ENCODE measurements around the gene PITPNM3.

Gene PITPNM3

DNA sequence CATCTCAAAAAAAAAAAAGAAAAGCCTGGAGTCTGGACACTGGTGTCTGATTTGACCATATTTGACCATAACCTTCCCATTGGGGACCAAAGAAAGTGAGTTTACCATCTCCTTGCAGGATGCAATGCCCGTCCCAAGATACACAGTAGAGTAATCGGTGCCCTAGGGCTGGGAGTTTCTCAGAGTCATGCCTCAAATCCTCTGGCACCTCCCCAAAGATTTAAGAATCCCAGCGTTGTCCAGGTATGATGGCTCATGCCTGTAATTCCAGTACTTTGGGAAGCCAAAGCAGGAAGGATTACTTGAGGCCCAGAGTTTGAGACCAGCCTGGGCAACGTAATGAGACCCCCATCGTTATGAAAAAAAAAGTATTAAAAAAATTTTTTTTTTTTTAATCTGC lies 5.0 kb downstream of the PITPNM3 start:
- no peak for DNase-seq (ENCODE audit: low spot score)

DNA sequence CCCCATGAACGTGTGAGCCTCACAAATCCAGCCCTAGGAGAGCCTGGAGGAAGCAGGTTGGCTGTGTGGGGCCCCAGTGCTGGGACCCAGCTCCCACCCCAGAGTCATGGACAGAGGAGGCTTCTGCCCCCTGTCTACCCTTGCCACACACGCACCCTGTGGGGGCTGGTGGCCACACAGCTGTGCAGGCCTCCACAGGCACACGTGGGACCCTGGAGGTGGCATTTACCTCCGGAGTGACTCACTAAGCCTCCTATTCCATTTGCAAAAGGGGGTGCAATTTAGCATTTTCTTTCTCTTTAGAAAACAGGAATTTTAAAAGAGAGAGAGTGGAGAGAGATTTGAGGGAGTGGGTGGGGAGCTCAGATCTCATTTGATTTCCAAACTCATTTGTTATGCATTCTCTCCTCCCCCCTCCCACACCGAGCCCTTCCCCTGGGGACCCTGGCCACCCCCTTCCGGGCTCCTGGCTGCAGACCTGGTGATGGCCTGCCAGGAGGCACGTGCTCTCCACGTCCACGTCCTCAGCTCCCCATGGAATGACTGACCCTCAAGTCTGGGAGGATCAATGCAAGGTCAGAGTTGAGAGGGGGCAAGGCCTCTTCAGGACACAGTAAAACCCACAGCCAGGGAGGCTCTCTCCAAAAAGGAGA lies 6.8 kb downstream of the PITPNM3 start:
- no peak for DNase-seq (ENCODE audit: low spot score)

DNA sequence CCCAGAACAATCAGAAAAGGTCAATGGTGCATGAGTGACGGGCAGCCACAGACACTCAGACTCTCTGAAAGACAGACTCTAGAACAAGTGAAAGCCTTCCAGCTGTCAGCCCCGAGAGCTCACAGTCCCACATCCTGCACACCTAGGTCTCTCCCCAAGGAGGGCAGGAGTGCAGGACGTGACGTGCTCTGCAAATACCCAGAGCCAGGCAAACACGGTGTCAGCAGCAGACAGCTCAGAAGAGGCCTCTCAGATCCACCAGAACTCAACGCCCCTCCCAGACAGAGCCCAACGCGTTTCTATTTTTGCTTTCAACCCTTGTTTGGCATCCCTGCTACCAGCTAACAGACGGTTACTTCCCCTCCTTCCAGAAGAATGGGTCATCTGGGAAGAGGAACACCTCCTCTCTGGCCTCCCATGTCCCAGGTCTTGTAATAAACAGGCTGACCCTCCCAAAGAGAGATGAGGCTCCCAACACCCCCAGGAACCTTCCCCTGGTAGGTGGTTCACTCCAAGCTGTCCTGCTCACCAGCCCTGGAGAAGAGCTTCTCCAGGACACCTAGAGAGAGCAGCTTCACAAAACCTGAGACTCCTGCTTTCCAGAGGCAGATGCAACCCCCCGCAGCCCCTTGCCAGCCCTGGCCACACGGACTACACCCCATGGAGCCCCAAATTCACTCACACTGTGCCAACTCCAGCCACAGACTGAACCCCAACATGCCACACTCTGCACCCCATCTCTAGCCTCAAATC lies 7.6 kb downstream of the PITPNM3 start:
- no peak for DNase-seq (ENCODE audit: low spot score)

DNA sequence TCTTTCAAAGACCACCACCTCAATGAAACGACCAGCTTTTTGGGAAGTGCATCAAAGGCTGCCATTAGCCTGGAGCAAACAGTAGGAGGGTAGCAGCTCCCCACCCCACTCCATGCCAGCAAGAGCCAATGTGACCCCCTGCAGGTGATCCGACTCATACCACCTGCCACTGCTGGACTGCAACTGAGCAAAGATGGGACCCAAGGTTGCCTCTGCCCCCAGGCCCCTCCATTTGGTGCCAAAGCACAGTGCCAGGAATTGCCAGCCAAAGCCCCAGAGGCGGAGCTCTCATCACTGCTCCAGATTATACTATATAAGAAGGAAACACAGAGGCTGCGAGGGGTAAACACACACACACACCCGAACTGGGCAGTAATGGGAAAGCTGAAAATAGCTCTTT lies 8.3 kb downstream of the PITPNM3 start:
- DNase-seq (ENCODE audit: low spot score), result no peak

DNA sequence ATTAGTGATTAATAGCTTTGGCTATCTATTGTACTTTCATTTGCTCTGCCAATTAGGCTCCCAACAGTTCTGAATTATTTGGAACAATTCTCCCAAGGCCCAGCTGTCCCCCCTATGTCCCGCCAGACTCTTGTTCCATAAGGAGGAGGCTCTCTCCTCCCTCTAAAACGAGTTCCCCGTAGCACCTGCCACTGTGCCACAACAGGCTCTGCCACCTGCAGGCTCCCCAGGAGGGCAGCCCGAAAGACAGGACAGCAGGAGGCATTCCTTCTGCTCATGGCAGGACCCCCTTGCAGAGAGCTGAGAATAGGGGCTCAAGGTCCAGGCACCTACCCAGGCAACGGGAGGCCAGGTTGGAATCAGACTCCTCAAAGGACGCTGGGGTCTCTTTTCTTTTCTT lies 9.0 kb downstream of the PITPNM3 start:
- DNase-seq (ENCODE audit: low spot score), result no peak

DNA sequence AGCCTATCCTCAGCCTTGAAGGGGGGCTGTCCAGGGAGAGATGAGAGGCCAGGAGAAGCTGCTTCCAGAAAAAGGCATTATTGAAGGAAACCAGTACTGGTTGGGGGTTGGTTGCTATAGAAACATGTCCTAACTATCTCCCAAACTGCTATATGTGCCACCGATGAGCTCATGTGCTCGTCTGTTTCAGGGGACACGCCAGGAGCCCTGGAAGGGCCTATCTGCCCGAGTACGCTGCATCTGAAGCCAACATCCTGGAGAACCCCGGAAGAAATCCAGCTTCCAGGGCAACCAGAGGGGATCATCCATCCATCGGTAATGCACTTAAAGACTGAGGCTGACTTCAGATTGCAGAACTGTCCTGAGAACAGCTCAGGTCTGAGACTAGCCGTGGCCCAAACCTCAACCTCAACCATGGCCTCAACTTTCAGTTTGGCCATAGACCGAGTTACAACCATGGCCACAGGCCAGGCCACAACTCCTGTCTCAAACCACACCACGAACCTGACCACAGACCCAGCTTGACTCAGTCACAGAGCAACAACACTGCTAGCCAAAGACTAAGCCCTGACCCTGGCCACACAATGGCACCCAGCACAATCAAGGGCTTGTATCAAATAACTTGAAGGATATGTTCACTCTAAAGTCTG lies 10.2 kb downstream of the PITPNM3 start:
- no peak for DNase-seq (ENCODE audit: low spot score)

DNA sequence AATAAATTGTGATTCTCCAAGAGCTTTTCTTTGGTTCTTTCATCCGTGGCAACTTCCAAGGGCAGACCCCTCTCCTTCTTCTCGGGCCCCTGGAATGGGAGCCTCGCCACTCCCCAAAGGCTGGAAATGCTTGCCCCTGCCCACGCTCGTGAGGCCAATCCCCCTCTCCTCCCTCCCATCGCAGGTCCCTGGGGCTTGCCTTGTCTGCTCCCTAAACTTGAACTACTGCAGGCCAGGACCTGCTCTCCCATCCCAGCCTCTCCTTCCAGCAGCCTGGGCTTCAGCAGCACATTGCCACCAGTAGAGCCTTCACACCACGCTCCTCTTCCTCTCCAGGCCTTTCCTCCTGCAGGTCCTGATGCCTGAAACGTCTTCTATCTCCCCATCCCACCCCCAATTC lies 11.1 kb downstream of the PITPNM3 start:
- DNase-seq (ENCODE audit: low spot score), result no peak

DNA sequence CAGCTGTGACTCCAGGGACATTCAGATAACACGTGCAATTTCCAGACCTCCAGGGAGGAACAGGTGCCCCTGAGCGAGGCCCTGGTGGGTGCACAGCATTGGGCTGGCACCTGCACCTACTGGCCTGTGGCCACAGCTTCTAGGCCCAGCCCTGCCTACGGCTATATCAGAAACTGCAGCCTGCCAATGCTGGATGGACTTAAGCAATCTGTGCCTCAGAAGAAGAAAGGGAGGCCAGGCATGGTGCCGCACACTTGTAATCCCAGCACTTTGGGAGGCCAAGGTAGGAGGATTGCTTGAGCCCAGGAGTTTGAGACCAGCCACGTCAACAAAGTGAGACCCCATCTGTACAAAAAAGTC lies 12.4 kb downstream of the PITPNM3 start:
- DNase-seq (ENCODE audit: low spot score), result no peak

DNA sequence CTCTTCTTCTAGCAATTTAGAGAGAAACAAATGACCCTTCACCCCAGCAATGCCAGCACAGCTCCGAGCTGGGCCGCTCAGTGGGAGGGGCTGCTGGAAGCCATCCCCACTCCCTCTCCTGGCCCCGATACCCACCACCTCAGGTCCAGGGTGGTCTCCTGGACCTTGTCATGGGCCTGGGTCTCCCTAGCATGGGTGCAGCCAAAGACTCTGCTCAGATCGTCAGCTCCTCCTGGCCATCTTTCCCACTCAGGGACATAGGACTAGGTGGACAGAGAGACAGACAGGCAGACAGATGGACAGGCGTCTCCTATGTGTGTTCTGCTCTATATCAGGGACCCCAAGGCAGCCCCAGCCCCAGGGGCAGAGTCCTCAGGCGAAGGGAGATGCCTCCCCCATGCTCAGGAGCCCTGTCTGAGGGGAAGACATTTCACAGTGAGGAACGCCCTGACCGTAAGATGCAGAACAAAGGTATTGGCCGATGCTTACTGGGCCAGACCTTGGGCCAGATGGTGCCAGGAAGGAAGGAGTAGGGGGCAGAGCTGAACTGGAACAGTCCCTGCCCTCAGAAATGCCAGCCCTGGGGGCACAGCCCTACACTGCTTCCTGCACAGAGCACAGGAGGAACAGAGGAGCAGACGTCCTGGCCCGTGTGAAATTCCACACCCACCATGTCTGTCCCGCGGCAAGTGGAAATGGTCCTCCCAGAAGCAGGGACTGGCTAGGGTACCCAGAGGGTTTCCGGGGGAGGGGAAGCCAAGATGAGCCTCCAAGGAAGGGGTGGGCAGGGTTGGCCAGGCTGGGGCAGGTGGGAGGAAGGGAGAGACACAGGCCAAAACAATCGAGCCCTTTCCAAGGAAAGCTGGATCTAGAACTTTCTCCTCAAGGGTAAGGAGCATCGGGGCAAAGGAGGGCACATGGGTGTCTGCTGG lies 13.0 kb downstream of the PITPNM3 start:
- no peak for DNase-seq (ENCODE audit: low spot score)

DNA sequence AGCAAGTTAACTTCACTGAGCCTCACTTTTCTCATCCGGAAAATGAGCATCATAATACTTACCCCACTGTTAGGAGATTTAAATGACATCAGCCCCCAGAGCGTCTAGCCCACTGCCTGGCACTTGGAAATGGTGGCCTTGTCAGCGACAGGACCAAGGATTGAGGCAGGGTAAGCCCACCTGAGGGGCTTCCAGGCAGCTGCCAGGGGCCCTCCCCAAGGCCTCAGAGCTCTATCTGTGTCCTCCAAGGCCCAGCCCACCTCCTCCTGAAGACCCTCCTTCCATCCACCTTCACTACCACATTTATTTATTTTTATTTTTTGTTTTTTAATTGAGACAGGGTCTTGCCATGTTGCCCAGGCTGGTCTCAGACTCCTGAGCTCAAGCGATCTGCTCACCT lies 13.8 kb downstream of the PITPNM3 start:
- no peak for DNase-seq (ENCODE audit: low spot score)

DNA sequence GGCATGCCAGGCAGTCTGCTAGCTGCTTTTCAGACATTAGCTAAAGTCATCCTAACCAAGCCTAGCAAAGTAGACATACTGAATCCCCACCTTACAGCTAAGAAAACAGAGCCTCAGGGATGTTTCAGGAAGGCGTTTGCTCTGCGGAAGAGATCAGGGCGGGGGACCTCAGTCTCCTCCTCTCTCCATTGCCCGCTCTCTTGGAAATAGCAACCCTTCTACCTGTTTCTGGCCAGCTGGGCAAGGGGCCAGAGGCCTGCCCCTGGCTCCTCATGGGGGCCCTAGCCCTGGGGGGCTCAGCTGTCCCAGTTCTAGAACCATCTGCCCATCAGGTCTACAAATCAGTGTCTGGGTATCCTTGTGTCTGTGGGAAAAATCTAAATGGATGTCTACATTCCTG lies 14.5 kb downstream of the PITPNM3 start:
- DNase-seq (ENCODE audit: low spot score), result no peak

DNA sequence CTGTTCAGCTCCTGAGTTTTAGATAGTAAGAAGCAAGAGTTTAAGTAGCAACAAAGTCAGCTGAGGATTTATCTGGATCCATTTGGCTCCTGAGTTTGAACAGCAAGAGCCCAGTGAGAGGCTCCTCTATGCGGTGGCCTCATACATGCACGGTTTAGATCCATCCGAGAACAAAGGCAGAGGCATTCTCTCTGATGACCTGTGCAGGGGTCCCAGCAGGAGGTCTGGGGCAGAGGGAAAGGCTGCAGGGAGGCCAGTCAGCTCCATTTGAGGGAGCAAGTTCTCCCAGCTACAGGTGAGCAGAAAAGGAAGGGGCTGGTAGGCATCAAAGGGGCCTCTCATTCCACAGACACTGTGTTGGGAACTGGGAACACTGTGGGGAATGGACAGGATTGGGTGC lies 16.5 kb downstream of the PITPNM3 start:
- no peak for DNase-seq (ENCODE audit: low spot score)

DNA sequence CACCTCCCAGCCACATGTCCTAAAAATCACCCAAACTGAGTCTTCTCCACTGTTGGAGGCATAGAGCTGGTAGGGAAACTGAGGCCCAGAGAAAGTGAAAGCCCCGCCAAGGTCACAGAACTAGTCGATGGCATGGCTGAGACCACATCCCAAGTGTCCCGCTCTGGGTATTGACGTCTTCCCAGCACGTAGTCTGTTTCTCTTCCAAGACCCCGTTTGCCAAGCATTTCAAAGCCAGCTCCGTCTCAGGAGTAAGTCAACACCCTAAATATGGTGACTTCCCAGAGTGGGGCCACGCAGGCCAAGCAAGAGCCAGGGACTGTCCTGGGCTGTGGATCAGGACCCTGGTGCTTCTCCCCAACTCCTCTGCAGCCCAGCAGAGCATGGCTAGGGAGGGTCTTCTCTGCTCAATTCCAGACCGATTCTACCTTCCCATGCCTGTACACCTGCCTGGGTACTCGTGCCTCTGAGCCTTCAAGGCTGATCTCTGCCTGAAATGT lies 19.7 kb downstream of the PITPNM3 start:
- no peak for DNase-seq (ENCODE audit: low spot score)

DNA sequence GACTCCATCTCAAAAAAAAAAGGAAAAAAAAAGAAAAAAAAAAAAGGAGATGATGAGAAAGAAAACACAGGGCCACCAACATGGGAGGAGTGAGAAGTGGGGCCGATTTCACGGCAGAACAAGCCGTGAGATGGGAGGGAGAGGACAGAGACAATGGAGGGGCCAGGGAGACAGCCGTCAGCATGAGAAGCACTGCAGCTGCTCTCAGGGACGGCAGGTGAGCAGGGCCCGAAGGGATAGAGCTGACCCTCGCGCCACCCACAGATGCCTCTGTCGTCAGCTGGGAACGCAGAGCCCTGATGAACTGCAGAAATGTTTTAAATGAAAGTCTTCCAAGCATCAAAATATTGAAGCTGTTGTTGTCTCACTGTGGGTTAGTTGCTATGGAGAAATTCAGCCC lies 20.3 kb downstream of the PITPNM3 start:
- no peak for DNase-seq (ENCODE audit: low spot score)

DNA sequence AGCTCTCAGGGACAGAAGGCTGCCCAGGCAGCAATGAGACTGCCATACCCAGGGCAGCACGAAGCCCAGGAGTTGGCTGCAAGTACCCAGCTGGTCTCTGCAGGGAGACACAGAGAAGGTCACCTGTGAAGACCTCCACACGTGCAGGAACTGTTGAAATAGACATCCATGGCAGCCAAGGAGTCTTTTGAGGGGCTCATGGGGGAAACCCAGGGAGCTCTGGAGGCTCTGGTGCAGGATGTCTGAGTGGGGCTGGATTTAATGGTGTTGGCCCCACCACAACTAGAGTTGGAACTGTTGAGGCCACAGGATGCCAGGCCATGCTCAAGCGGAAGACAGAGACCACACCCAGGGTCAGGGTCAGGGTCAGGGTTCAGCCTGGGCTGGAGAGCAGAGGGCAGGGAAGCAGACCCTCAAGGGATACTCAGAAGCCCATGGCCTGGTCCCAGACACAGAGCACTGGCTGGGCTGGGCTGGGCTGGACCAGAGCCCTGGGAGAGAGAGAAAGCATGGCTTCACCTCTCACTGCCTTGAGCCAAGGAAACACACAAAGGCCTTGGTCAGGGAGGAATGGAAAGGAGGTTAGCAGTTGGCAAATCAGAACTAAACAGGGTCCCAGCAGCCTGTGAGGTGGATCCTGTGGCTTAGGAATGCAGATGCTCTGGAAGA lies 21.4 kb downstream of the PITPNM3 start:
- DNase-seq (ENCODE audit: low spot score), result no peak

DNA sequence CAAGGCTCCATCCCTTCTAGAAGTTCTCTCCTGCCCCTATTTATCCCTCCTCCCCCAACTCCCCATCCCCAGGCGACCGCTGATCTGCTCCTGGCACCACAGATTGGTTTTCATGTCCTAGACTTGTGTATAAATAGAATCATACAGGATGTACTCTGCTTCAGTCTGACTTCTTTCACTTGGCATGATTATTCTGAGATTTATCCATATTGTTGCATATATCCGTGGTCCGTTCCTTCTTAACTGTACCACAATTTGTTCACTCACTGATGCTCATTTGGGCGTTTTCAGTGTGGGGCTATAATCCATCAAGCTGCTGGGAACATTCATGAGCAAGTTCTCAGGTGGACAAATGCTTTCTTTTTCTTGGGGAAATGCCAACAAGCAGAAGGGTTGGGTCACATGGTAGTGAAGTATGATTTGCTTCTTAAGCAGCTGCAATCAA lies 23.9 kb downstream of the PITPNM3 start:
- no peak for DNase-seq (ENCODE audit: low spot score)

DNA sequence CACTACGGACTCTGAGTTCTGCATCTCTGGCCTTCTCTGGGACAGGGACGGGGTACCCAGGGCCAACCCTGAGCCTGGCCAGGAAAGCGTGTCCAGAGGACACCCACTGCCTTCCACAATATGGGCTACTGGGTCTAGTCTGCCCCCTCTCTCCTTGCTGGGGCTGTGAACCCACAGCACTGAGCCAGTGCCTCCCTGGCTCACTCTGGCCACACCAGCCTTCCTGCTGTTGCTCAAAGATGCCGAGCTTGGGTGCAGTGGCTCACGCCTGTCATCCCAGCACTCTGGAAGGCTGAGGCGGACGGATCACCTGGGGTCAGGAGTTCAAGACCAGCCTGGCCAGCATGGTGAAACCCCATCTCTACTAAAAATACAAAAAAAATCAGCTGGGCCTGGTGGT lies 24.8 kb downstream of the PITPNM3 start:
- DNase-seq (ENCODE audit: low spot score), result no peak

DNA sequence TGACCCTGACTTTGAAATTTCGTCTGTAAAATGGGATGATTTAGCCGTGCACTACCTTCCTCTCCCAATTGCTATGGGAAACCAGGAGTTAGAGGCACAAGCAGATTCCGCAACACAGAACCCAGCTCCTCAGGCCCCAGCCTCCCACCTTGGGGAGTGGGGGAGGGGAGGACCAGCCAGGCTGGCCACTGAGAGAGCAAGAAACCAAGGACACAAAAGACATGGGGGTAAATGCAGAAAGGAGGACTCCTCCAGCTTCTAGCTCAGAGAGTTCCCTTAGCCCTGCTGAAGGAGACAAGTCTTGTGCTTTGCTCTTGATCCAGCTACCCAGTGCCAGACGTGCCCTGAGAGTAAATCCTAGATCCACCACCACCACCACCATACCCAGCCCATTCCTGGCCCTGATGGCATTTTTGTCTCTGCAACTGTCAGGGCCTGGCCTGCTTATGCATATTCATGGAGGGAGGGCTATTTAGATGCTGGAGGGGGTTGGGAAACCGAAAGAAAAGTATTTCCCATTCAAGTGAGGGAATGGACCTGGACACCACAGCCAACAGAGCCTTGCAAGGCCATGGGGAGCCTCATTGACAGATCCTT lies 25.9 kb downstream of the PITPNM3 start:
- DNase-seq (ENCODE audit: low spot score), result no peak

DNA sequence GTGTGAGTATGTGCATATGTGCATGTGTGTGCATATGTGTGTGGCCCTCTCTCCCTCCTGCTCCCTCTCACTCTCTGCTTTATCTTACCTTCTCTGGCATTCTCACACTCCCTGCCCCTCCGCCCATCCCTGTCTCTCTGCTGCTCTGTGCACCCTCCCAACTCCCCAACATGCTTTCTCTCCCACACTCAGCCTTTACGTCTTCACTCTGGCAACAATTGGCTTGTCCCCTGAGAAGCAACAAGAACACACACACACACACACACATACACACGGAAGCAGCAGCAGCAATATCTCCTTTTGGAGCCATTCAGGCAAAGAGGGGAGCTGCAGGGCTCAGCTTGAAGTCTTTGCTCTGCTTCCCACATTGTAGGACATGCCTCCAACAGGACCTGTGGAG lies 27.8 kb downstream of the PITPNM3 start:
- no peak for DNase-seq (ENCODE audit: low spot score)

DNA sequence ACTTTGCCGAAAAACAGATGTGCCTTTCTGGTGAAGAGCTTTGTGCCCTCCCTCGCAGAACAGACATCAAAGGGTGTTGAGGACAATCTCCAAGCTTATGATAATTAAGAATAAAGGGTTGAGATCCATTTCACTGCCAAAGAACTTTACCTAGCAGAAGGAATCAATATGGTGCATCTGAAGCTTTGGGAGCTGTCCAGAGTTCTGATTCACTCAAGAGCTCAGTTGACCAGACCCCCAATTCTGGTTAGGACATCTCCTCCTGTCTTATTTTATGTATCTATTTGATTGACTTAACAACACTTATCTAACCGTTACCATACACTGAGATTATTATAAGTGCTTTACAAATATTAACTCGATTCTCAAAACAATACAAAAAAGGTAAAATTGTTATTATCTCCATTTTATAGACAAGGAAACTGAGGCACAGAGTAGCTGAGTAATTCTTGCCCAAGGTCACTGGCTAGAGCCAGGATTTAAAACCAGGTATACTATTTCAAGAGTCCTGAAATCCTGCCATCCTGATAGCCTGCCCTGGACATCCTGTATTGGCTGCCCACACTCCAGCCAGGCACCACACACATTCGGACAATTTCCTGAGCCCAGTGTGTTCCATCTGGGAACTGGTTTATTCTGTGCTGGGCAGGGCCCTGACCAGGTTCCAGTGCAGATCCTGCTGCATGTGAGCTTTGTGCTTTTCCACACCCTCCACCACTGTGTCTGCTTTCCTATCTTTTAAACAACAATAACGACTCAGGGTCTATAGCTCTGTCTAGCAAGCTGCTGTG lies 29.8 kb downstream of the PITPNM3 start:
- no peak for DNase-seq (ENCODE audit: low spot score)
